ENCODE measurements around the gene COCH.

Gene COCH

GRCh38 chr14:30874120-30874998, at the start of gene COCH:
COCH (plus strand) TSS chr14:30874559; CDS start chr14:30874939, 380 bp downstream.
- DNase-seq: peak; percentile 26

GRCh38 chr14:30826070-30826469, 48.3 kb upstream of the COCH start:
- no peak for DNase-seq

GRCh38 chr14:30829853-30830252, 44.5 kb upstream of the COCH start:
- DNase-seq: no peak

GRCh38 chr14:30834353-30834752, 40.0 kb upstream of the COCH start:
- no peak for DNase-seq

GRCh38 chr14:30838351-30838750, 36.0 kb upstream of the COCH start:
- DNase-seq: no peak

GRCh38 chr14:30840086-30840779, 34.1 kb upstream of the COCH start:
- DNase-seq: no peak

GRCh38 chr14:30842431-30842830, 31.9 kb upstream of the COCH start:
- DNase-seq: no peak

- DNase-seq: no peak
These were observed 25.7 kb upstream of the COCH start for GRCh38 chr14:30848449-30849240.

- DNase-seq: no peak
These were observed 25.0 kb upstream of the COCH start for GRCh38 chr14:30849354-30849753.

GRCh38 chr14:30849983-30850382, 24.4 kb upstream of the COCH start:
- no peak for DNase-seq

GRCh38 chr14:30853946-30854345, 20.4 kb upstream of the COCH start:
- no peak for DNase-seq

- no peak for DNase-seq
These were observed 19.9 kb upstream of the COCH start for GRCh38 chr14:30854492-30854891.

- no peak for DNase-seq
These were observed 18.9 kb upstream of the COCH start for GRCh38 chr14:30855345-30856037.

GRCh38 chr14:30861200-30861599, 13.2 kb upstream of the COCH start:
- DNase-seq: no peak

GRCh38 chr14:30864934-30865333, 9.4 kb upstream of the COCH start:
- DNase-seq: no peak

GRCh38 chr14:30868736-30869135, 5.6 kb upstream of the COCH start:
- no peak for DNase-seq

- no peak for DNase-seq
These were observed 4.7 kb upstream of the COCH start for GRCh38 chr14:30869551-30870155.

GRCh38 chr14:30872602-30873001, 1.8 kb upstream of the COCH start:
- no peak for DNase-seq

GRCh38 chr14:30873308-30874119, 845 bp upstream of the COCH start:
- DNase-seq: no peak

- no peak for DNase-seq
These were observed 834 bp downstream of the COCH start for GRCh38 chr14:30874999-30875787.

- no peak for DNase-seq
These were observed 1.4 kb downstream of the COCH start for GRCh38 chr14:30875788-30876053.
